Measurements from ENCODE around the gene PGGT1B. TPM values are rescaled to one million over a fixed set of nuclear protein-coding genes. Genes with fewer than 3 reads are reported as not detected.
A peak's percentile ranks its signal among the peaks of the same experiment; 100 is the strongest.

Gene PGGT1B
- 63.4 and 64.8 TPM in 2 replicates for total RNA-seq
- total RNA-seq (2013) = 45.0 TPM
- 3.8 and 4.0 TPM in 2 replicates for polyA plus RNA-seq
- 24.7 and 25.6 TPM in 2 replicates for polyA minus RNA-seq

DNA sequence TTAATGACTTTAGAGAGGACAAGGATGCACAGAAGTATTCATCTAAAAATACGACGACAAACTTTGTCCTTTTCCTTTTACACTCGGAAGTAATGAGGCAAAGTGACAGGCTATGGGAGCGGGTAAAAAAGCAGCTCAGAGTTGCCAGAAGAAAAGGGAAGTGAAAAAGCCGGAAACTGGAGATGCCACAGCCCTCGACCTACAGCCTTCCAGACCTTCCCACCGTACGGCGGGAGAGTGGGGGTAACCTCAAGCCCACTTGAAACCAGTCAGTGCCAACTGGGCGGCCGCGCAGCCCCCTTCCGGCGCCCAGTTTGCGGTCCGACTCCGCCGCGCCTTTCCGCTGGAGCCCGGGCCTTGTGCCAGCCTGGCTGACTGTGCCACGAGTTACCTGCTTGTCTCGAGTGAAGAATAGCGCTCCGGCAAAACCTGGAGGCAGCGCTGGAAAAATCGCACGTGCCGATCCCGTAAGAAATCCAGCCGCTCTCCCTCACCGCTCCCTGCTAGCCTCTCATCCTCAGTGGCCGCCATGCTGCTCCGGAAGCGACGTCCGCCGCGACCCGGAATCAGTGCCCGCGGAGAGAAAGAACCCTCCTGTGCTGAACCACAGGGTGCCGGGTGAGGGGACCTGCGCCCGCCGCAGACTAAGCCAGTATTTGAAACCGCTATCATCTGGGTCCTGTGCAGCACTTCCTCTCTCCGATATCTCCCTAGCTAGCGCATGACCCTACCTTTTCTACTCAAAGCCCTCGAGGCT is at the start of gene PGGT1B:
PGGT1B (minus strand) TSS at position 557 of the 757 bp plus-strand sequence; CDS start at position 531, 26 bp downstream.
- under 1% methylated on average over 47 of the region's 50 CpGs for WGBS (ENCODE audit: insufficient coverage)
- H3K36me3 ChIP-seq (replicated peaks in 1 of 2; ENCODE audit: control extremely low read depth in 1 of 2, control insufficient read depth in 1 of 2, extremely low read depth in 1 of 2, insufficient read depth in 2 of 2, low read length in 1 of 2) = peaks cover 0 to 4% of the 10 kb centered on the region in 2 experiments
- CTCF ChIA-PET = interaction anchor here (0.7 to 2.3 kb wide), 7 partner anchors 12 to 312 kb away, joined by 3 to 9 read pairs (median 4); no protein-coding TSS in a partner anchor
- H3K27me3 ChIP-seq (replicated peaks in 1 of 4; ENCODE audit: control extremely low read depth in 1 of 4, control insufficient read depth in 3 of 4, insufficient read depth in 4 of 4, low read length in 3 of 4) = no peaks in the 10 kb centered on the region
- peak; percentile 90 for ATAC-seq (ENCODE audit: low read depth)
- Mint-ChIP-seq H3K4me1 (peaks cover 49% of the 10 kb centered on the region), H3K27me3 (no peaks in the 10 kb centered on the region), H3K27ac (peak within 1 kb of the TSS; percentile 92), H3K9me3 (ENCODE audit: insufficient read depth) (no peaks in the 10 kb centered on the region), H3K4me3 (peak within 1 kb of the TSS; percentile 92)
- H3K27ac ChIP-seq (ENCODE audit: low read length in 2 of 2) = peak within 1 kb of the TSS; percentile 88 to 92
- intact Hi-C loops (cut with micrococcal nuclease) = loop anchor here (1.0 to 2.0 kb wide), 5 partner anchors 34 to 579 kb away; partner anchors contain the start of genes AP3S1, ATG12, CCDC112 and FEM1C
- POLR2A ChIA-PET = interaction anchor here (0.6 to 1.2 kb wide), 2 partner anchors 9 to 280 kb away, joined by 3 to 5 read pairs; no protein-coding TSS in a partner anchor
- peaks cover 20 to 26% of the 10 kb centered on the region in 2 donors for H3K4me1 ChIP-seq (ENCODE audit: control insufficient read depth in 2 of 2, insufficient read depth in 2 of 2, low read length in 2 of 2)
- H4K20me1 ChIP-seq (ENCODE audit: control insufficient read depth, insufficient read depth, low read length, poor library complexity, severe bottlenecking) = peaks cover 36% of the 10 kb centered on the region
- peak within 1 kb of the TSS; percentile 96 for H3K9ac ChIP-seq (ENCODE audit: low read length)
- H3K4me3 ChIP-seq (ENCODE audit: control extremely low read depth in 1 of 5, extremely low read depth in 1 of 5, insufficient read depth in 1 of 5, low read depth in 2 of 5, low read length in 4 of 5) = peak within 1 kb of the TSS; percentile 78 to 97 (median 87)
- peaks cover 50% of the 10 kb centered on the region for H3K79me2 ChIP-seq (ENCODE audit: control insufficient read depth, insufficient read depth, low read length)
- peak within 1 kb of the TSS; percentile 74 for H3K4me2 ChIP-seq (replicated peaks; ENCODE audit: low read depth, low read length, poor library complexity, severe bottlenecking)
- H2AFZ ChIP-seq (ENCODE audit: insufficient read depth, low read depth, low read length, poor library complexity, severe bottlenecking) = peak within 1 kb of the TSS; percentile 97
- no peaks in the 10 kb centered on the region for H3K9me3 ChIP-seq (ENCODE audit: control extremely low read depth in 1 of 3, control insufficient read depth in 2 of 3, insufficient read depth in 1 of 3, low read length in 2 of 3)
- TF ChIP-seq, protein P1, sequence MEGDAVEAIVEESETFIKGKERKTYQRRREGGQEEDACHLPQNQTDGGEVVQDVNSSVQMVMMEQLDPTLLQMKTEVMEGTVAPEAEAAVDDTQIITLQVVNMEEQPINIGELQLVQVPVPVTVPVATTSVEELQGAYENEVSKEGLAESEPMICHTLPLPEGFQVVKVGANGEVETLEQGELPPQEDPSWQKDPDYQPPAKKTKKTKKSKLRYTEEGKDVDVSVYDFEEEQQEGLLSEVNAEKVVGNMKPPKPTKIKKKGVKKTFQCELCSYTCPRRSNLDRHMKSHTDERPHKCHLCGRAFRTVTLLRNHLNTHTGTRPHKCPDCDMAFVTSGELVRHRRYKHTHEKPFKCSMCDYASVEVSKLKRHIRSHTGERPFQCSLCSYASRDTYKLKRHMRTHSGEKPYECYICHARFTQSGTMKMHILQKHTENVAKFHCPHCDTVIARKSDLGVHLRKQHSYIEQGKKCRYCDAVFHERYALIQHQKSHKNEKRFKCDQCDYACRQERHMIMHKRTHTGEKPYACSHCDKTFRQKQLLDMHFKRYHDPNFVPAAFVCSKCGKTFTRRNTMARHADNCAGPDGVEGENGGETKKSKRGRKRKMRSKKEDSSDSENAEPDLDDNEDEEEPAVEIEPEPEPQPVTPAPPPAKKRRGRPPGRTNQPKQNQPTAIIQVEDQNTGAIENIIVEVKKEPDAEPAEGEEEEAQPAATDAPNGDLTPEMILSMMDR (IDR thresholded peaks at IDR 0.05) = no peak
- no peak for TF ChIP-seq EZH2 (IDR thresholded peaks at IDR 0.05; ENCODE audit: borderline replicate concordance, insufficient read depth, low read depth, low read length, poor library complexity, severe bottlenecking)
- peak; percentile 84 for DNase-seq

All from B cell (primary cell).